ENCODE results near the gene AFMID. TPM values are rescaled to one million over a fixed set of nuclear protein-coding genes. Genes with fewer than 3 reads are reported as not detected.

AFMID gene
- polyA plus RNA-seq, 3 donors: 7.1 to 45.7 (median 14.2) TPM

GRCh38 chr17:78251773-78252103 lies 64.6 kb downstream of the AFMID start:
- no peak overlapping the region for H2AFZ ChIP-seq (ENCODE audit: insufficient read depth, low read depth, low read length, poor library complexity, severe bottlenecking)
- intact Hi-C loops (cut with micrococcal nuclease): loop anchor here (2.0 to 5.0 kb wide), 4 partner anchors 39 to 456 kb away; partner anchors contain the start of gene BIRC5 (in 2 of the 2)
- no peak overlapping the region for H3K9ac ChIP-seq (ENCODE audit: insufficient read depth, low read length, poor library complexity, severe bottlenecking)
- no peaks in the 10 kb centered on the region for H4K20me1 ChIP-seq (ENCODE audit: insufficient read depth, low read length)
- TF ChIP-seq CTCF (IDR thresholded peaks at IDR 0.05): no peak
- Mint-ChIP-seq H3K27me3 (ENCODE audit: low read depth in 3 of 3) (peaks cover 7 to 10% (median 8%) of the 10 kb centered on the region in 3 donors), H3K27ac (peak overlapping the region in 3 of 7 donors; percentile 30 to 80 (median 57)), H3K4me3 (peak overlapping the region in 1 of 2 donors; percentile 39), H3K9me3 (peaks cover 0 to 2% (median 0%) of the 10 kb centered on the region in 7 donors), H3K36me3 (no peaks in the 10 kb centered on the region), H3K4me1 (peaks cover 27% of the 10 kb centered on the region)
- no peak for DNase-seq
- 29% methylated on average over 3 of the region's 6 CpGs for WGBS (ENCODE audit: insufficient coverage)
- no peak overlapping the region for H3K27ac ChIP-seq (ENCODE audit: low read depth in 1 of 2, low read length in 2 of 2)
- H3K27me3 ChIP-seq (ENCODE audit: control insufficient read depth in 2 of 2, insufficient read depth in 2 of 2, low read length in 2 of 2): peaks cover 0 to 10% of the 10 kb centered on the region in 2 donors
- no peaks in the 10 kb centered on the region for H3K9me3 ChIP-seq (replicated peaks in 1 of 2; ENCODE audit: control insufficient read depth in 1 of 2, insufficient read depth in 1 of 2, low read length in 2 of 2)
- H3K4me3 ChIP-seq (replicated peaks in 1 of 3; ENCODE audit: low read depth in 2 of 3, low read length in 3 of 3): no peak overlapping the region
- H3K4me2 ChIP-seq (replicated peaks; ENCODE audit: extremely low read depth, low read length, poor library complexity, severe bottlenecking): no peak overlapping the region
- H3K36me3 ChIP-seq (replicated peaks in 1 of 2; ENCODE audit: control insufficient read depth in 1 of 2, insufficient read depth in 2 of 2, low read length in 2 of 2): no peaks in the 10 kb centered on the region
- H3K4me1 ChIP-seq (ENCODE audit: control insufficient read depth in 1 of 2, insufficient read depth in 2 of 2, low read length in 2 of 2): peaks cover 26 to 37% of the 10 kb centered on the region in 2 donors
- H3K79me2 ChIP-seq (ENCODE audit: insufficient read depth, low read length): no peaks in the 10 kb centered on the region

DNA sequence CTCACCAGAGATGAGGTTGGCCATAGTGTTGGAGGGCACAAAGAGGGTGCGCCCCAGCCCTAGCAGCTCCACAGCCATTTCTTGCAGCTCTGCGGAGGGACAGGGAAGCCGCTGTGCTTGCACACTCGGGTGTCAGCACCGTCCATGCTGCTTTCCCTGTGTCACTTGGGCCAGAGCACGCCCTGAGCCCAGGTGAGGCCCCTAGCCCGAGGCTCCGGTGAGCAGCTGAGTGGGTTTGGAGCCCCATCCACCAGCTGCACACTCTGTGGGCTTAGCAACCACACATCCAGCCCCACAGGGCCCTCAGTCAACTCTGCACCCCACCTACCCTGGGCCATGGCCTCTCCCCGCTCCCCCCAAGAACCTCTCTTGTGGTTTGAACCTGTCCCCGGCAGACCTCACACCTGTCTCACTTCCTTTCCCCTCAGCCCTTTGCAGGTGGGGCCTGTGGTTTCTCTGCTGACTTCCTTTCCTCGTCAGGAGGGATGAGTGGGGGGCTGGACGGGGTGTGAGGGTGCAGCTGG lies 65.0 kb downstream of the AFMID start:
- Histone ChIP-seq H3K9ac (ENCODE audit: insufficient read depth, low read length, poor library complexity, severe bottlenecking) (no peak overlapping the region), H2AFZ (ENCODE audit: insufficient read depth, low read depth, low read length, poor library complexity, severe bottlenecking) (no peak overlapping the region), H3K27me3 (ENCODE audit: control insufficient read depth in 2 of 2, insufficient read depth in 2 of 2, low read length in 2 of 2) (peaks cover 0 to 10% of the 10 kb centered on the region in 2 donors), H3K27ac (ENCODE audit: low read depth in 1 of 2, low read length in 2 of 2) (no peak overlapping the region), H4K20me1 (ENCODE audit: insufficient read depth, low read length) (no peaks in the 10 kb centered on the region), H3K79me2 (ENCODE audit: insufficient read depth, low read length) (no peaks in the 10 kb centered on the region), H3K4me1 (ENCODE audit: control insufficient read depth in 1 of 2, insufficient read depth in 2 of 2, low read length in 2 of 2) (peaks cover 30 to 41% of the 10 kb centered on the region in 2 donors), H3K36me3 (replicated peaks in 1 of 2; ENCODE audit: control insufficient read depth in 1 of 2, insufficient read depth in 2 of 2, low read length in 2 of 2) (no peaks in the 10 kb centered on the region), H3K4me2 (replicated peaks; ENCODE audit: extremely low read depth, low read length, poor library complexity, severe bottlenecking) (no peak overlapping the region), H3K4me3 (replicated peaks in 1 of 3; ENCODE audit: low read depth in 2 of 3, low read length in 3 of 3) (no peak overlapping the region), H3K9me3 (replicated peaks in 1 of 2; ENCODE audit: control insufficient read depth in 1 of 2, insufficient read depth in 1 of 2, low read length in 2 of 2) (no peaks in the 10 kb centered on the region)
- no peak for DNase-seq
- TF ChIP-seq CTCF (IDR thresholded peaks at IDR 0.05): no peak
- H3K9me3 Mint-ChIP-seq: peaks cover 0 to 2% (median 0%) of the 10 kb centered on the region in 7 donors
- WGBS (ENCODE audit: insufficient coverage): 64% methylated on average over 7 of the region's 12 CpGs
- peaks cover 31% of the 10 kb centered on the region for H3K4me1 Mint-ChIP-seq
- H3K27ac Mint-ChIP-seq: peak overlapping the region in 1 of 7 donors; percentile 10
- H3K27me3 Mint-ChIP-seq (ENCODE audit: low read depth in 3 of 3): peaks cover 7 to 10% (median 8%) of the 10 kb centered on the region in 3 donors
- peak overlapping the region in 1 of 2 donors; percentile 49 for H3K4me3 Mint-ChIP-seq
- intact Hi-C loops (cut with micrococcal nuclease): loop anchor here (5.0 kb wide), 3 partner anchors 40 to 455 kb away; partner anchors contain the start of gene BIRC5 (in 2 of the 2)
- no peaks in the 10 kb centered on the region for H3K36me3 Mint-ChIP-seq
